Thoracic aorta (tissue), 2 donors: ENCODE results near the gene P2RY14. TPM values are rescaled to one million over a fixed set of nuclear protein-coding genes. Genes with fewer than 3 reads are reported as not detected.
"Not testable (repeated sequence)": the region's sequence is repeated elsewhere in the genome, so short reads cannot be mapped to it uniquely, and the experiment has no call there.

Experiments used
- ATAC-seq: fragments of 150-250 bp; one replicate; pipeline ENCODE4 v1.8.0; 2017; ENCODE audit warnings: low read depth; ENCODE audit not compliant: insufficient number of reproducible peaks, low FRiP score
- DNase-seq: peaks from one replicate; pipeline ENCODE4 v3.0.0-alpha.2; 2020; ENCODE audit warnings: low spot score
- H3K27ac ChIP-seq, 2 donors: fragments of 200-600 bp; sonication (generic); 1 replicate in 1 of 2; 2 replicates in 1 of 2; pipeline ENCODE4 v1.5.1; 2016; ENCODE audit warnings: mild to moderate bottlenecking in 2 of 2, moderate library complexity in 2 of 2
- H3K27me3 ChIP-seq: fragments of 200-600 bp; sonication (generic); replicated peaks from 2 replicates; pipeline ENCODE4 v1.6.0; 2016; ENCODE audit warnings: mild to moderate bottlenecking; ENCODE audit not compliant: insufficient read depth
- H3K36me3 ChIP-seq: fragments of 200-600 bp; sonication (generic); one replicate; pipeline ENCODE4 v1.5.1; 2016
- H3K4me1 ChIP-seq, 2 donors: fragments of 200-600 bp; sonication (generic); 1 replicate in 1 of 2; 2 replicates in 1 of 2; pipeline versions ENCODE4 v1.5.1 to v1.6.0; 2016; ENCODE audit warnings: low read depth in 2 of 2, mild to moderate bottlenecking in 1 of 2; ENCODE audit not compliant: control insufficient read depth in 1 of 2
- H3K4me3 ChIP-seq: fragments of 200-600 bp; sonication (generic); 2 replicates; pipeline ENCODE4 v1.5.1; 2016; ENCODE audit warnings: mild to moderate bottlenecking
- H3K9me3 ChIP-seq: fragments of 200-600 bp; sonication (generic); 2 replicates; pipeline ENCODE4 v1.5.1; 2016
- CTCF ChIP-seq: fragments of 200-600 bp; sonication (generic); IDR thresholded peaks from one replicate; pipeline ENCODE4 v1.5.1; 2019; ENCODE audit warnings: antibody characterized with exemption
- total RNA-seq, 2 donors: library from RNA; depleted of rRNA; stranded (reverse); fragments of >200 nt; gene quantifications; one replicate each; pipeline versions ENCODE4 v1.1.0 to v1.2.3, GENCODE V29; 2016

P2RY14 gene
- total RNA-seq, 2 donors from 2014 or later, result 2.5 to 4.3 TPM

GRCh38 chr3:151259664-151260063 lies 18.7 kb downstream of the P2RY14 start:
- Histone ChIP-seq H3K27ac (no peak overlapping the region), H3K36me3 (no peaks in the 10 kb centered on the region), H3K4me3 (no peak overlapping the region), H3K4me1 (peaks cover 0 to 6% of the 10 kb centered on the region in 2 donors), H3K9me3 (no peaks in the 10 kb centered on the region), H3K27me3 (no peaks in the 10 kb centered on the region)
- DNase-seq, result no peak
- TF ChIP-seq CTCF, result no peak
- ATAC-seq, result no peak

GRCh38 chr3:151256749-151257148 lies 21.6 kb downstream of the P2RY14 start:
- Histone ChIP-seq H3K4me1 (peaks cover 0 to 6% of the 10 kb centered on the region in 2 donors), H3K4me3 (no peak overlapping the region), H3K27me3 (no peaks in the 10 kb centered on the region), H3K9me3 (no peaks in the 10 kb centered on the region), H3K36me3 (no peaks in the 10 kb centered on the region), H3K27ac (no peak overlapping the region)
- no peak for ATAC-seq
- no peak for DNase-seq
- no peak for TF ChIP-seq CTCF

- ATAC-seq, result no peak
- no peak overlapping the region for H3K27ac ChIP-seq
- H3K4me1 ChIP-seq, result no peaks in the 10 kb centered on the region
- H3K27me3 ChIP-seq, result no peaks in the 10 kb centered on the region
- no peaks in the 10 kb centered on the region for H3K9me3 ChIP-seq
- no peak overlapping the region for H3K4me3 ChIP-seq
- no peaks in the 10 kb centered on the region for H3K36me3 ChIP-seq
- DNase-seq, result no peak
- TF ChIP-seq CTCF, result no peak
Observed at GRCh38 chr3:151248772-151249337, 29.5 kb downstream of the P2RY14 start.

- H3K4me3 ChIP-seq, H3K36me3 ChIP-seq, H3K9me3 ChIP-seq, H3K27me3 ChIP-seq, H3K27ac ChIP-seq, DNase-seq, ATAC-seq, H3K4me1 ChIP-seq: not testable (repeated sequence)
Observed at GRCh38 chr3:151242006-151242405, 36.3 kb downstream of the P2RY14 start.

GRCh38 chr3:151236736-151237135 lies 41.6 kb downstream of the P2RY14 start:
- Histone ChIP-seq H3K27me3 (no peaks in the 10 kb centered on the region), H3K4me3 (no peak overlapping the region), H3K27ac (no peak overlapping the region), H3K9me3 (no peaks in the 10 kb centered on the region), H3K36me3 (no peaks in the 10 kb centered on the region), H3K4me1 (no peaks in the 10 kb centered on the region)
- no peak for ATAC-seq
- no peak for TF ChIP-seq CTCF
- no peak for DNase-seq

- no peaks in the 10 kb centered on the region for H3K36me3 ChIP-seq
- no peak for ATAC-seq
- DNase-seq, result no peak
- H3K9me3 ChIP-seq, result no peaks in the 10 kb centered on the region
- H3K27me3 ChIP-seq, result no peaks in the 10 kb centered on the region
- TF ChIP-seq CTCF, result no peak
- no peak overlapping the region for H3K4me3 ChIP-seq
- no peaks in the 10 kb centered on the region for H3K4me1 ChIP-seq
- H3K27ac ChIP-seq, result no peak overlapping the region
Observed at GRCh38 chr3:151236316-151236715, 42.0 kb downstream of the P2RY14 start.
